ENCODE results near the gene GSG1L2.

DNA sequence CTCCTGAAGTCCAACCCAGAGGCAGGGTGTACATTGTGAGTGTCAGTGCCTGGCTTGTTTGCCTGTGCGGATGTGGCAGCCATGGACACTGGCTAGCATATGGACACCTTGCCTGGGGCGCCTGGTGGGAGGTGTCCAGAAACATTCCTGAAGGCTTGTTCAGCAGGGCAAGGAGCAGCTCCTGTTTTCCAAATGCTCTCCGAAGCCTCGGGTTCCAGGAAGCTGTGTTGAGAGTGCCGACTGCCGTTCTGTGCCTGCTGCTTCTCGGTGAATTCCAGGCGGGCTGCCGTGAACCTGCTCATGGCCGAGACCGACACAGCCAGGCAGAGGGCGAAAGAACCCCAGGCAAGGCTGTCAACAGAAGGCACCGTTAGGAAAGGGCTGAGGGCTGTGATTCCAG is 19.6 kb downstream of the GSG1L2 start:
- TF ChIP-seq EZH2 (IDR thresholded peaks at IDR 0.05; ENCODE audit: borderline replicate concordance, low read depth, low read length, severe bottlenecking) (no peak), POLR2A (IDR thresholded peaks at IDR 0.05; ENCODE audit: low read depth, low read length) (no peak), POLR2AphosphoS5 (IDR thresholded peaks at IDR 0.05; ENCODE audit: insufficient read depth, low read depth, low read length) (no peak)
- TF ChIP-seq, protein P1, sequence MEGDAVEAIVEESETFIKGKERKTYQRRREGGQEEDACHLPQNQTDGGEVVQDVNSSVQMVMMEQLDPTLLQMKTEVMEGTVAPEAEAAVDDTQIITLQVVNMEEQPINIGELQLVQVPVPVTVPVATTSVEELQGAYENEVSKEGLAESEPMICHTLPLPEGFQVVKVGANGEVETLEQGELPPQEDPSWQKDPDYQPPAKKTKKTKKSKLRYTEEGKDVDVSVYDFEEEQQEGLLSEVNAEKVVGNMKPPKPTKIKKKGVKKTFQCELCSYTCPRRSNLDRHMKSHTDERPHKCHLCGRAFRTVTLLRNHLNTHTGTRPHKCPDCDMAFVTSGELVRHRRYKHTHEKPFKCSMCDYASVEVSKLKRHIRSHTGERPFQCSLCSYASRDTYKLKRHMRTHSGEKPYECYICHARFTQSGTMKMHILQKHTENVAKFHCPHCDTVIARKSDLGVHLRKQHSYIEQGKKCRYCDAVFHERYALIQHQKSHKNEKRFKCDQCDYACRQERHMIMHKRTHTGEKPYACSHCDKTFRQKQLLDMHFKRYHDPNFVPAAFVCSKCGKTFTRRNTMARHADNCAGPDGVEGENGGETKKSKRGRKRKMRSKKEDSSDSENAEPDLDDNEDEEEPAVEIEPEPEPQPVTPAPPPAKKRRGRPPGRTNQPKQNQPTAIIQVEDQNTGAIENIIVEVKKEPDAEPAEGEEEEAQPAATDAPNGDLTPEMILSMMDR (IDR thresholded peaks at IDR 0.05; ENCODE audit: extremely low read depth in 1 of 2, insufficient read depth in 1 of 2, low read depth in 1 of 2, low read length in 2 of 2) = no peak
